K562 (cell line): ENCODE measurements around the gene EPHA10. TPM values are rescaled to one million over a fixed set of nuclear protein-coding genes. Genes with fewer than 3 reads are reported as not detected.

Source experiments
- ELF4 ChIP-seq: fragments of 450-650 bp; formaldehyde crosslinking; IDR thresholded peaks from 2 replicates; pipeline ENCODE4 v1.4.0; 2022; ENCODE audit warnings: missing genetic modification characterization
- ERF ChIP-seq: fragments of 450-650 bp; formaldehyde crosslinking; IDR thresholded peaks from 2 replicates; pipeline ENCODE4 v1.4.0; 2020; ENCODE audit warnings: mild to moderate bottlenecking, mixed read lengths
- GATAD2B ChIP-seq: fragments of 450-650 bp; IDR thresholded peaks from 2 replicates; pipeline ENCODE4 v1.6.1; 2017; ENCODE audit warnings: mild to moderate bottlenecking, borderline replicate concordance
- POLR2B ChIP-seq: fragments of 450-650 bp; IDR thresholded peaks from 2 replicates; pipeline ENCODE4 v1.6.1; 2018; ENCODE audit warnings: low read depth; ENCODE audit not compliant: partially characterized antibody
- POLR2G ChIP-seq: fragments of 200-400 bp; formaldehyde crosslinking; IDR thresholded peaks from 2 replicates; pipeline ENCODE4 v1.6.1; 2017; ENCODE audit warnings: low read depth, mild to moderate bottlenecking, antibody characterized with exemption, low read length, moderate library complexity
- SMAD4 ChIP-seq: fragments of 250-450 bp; sonication (Bioruptor Pico); conservative IDR thresholded peaks from 2 replicates; pipeline ENCODE4 v1.8.0; 2021; ENCODE audit warnings: inconsistent platforms, mild to moderate bottlenecking, moderate library complexity
- ZNF24 ChIP-seq: fragments of 450-650 bp; IDR thresholded peaks from 2 replicates; pipeline ENCODE4 v1.6.1; 2016
- polyA plus RNA-seq, 8 experiments: library from polyadenylated mRNA; depleted of rRNA in 4 of 8; stranded (reverse) in 5 of 8; unstranded in 3 of 8; fragments of >200 nt; fragmentation: Nextera tagmentation in 2 of 8; fragmentation: Illumina TruSeq in 1 of 8; extraction: Ambion mirVana in 2 of 8; extraction: Trizol in 1 of 8; gene quantifications; 2 replicates each; pipeline versions ENCODE4 v1.2.1 to v1.2.3, GENCODE V29; 2011 to 2014; ENCODE audit warnings: inconsistent platforms in 1 of 8, missing spikeins in 1 of 8
- total RNA-seq, 7 experiments: library from RNA; depleted of rRNA in 6 of 7; stranded (reverse); fragments of >200 nt in 6 of 7; fragmentation: Illumina TruSeq in 2 of 7; extraction: Trizol in 2 of 7; gene quantifications; 2 replicates each; pipeline versions ENCODE4 v1.2.1 to v1.2.3, GENCODE V29; 2011 to 2021; ENCODE audit warnings: low replicate concordance in 1 of 7
- TF ChIP-seq, protein P1 (sequence below), 2 experiments: fragments of 450-650 bp in 1 of 2; sonication (generic) in 1 of 2; formaldehyde crosslinking in 1 of 2; IDR thresholded peaks; 2 replicates each; pipeline versions ENCODE4 v1.7.1 to v1.9.0; 2016 to 2022; ENCODE audit warnings: inconsistent platforms in 1 of 2, mild to moderate bottlenecking in 1 of 2, missing genetic modification reagents in 1 of 2
- TF ChIP-seq, protein P2 (sequence below): fragments of 250-450 bp; sonication (Bioruptor Pico); IDR thresholded peaks from 2 replicates; pipeline ENCODE4 v1.4.0; 2020
- TF ChIP-seq, protein P3 (sequence below): fragments of 450-650 bp; IDR thresholded peaks from 2 replicates; pipeline ENCODE4 v1.6.1; 2014; ENCODE audit warnings: low read depth, mild to moderate bottlenecking, moderate library complexity, borderline replicate concordance

The EPHA10 gene
- total and polyA plus RNA-seq, 9 of the 15 experiments (the other 6 are each of a cell fraction or from before 2014, with no cell fraction given) = 0.03 TPM; not detected in 8

DNA sequence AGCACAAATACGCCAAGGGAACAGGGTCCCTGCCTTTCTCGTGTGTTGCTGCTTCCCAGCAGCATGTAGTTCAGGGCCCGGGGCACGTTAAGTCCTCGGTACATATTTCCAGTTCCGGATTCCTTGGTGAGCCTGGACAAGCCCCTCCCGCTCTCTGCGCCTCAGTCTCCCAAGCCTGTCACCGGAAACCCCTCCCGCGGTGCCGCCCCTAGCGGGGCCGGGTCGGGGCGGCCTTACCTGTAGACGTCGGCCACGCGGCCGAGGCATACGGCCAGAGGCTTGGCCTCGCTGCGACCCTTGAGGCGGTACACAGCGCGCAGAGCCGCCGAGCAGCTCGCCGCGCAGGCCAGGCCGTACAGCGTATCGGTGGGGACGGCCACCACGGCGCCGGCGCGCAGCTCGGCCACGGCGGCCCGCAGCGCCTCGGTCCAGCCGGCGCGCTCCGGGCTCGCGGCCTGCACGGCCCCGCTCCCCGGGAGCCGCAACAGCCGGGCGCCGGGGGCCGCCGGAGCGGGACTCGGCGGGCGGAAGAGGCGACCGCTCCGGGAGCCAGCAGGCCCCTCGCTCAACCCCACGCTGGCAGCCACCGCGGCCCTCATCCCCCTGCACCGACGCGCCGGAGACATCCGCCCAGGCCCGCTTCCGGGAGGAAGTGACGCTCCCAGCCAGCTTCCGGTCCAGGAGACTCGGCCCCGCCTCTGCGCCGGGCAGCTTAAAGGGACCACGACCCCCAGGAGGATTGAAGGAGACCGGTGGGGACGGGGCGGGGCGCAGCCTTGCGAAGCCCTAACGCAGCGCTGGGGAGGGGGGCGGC, 42.8 kb upstream of the EPHA10 start, which contains the start of the genes C1orf122 and YRDC (continued):
- TF ChIP-seq, protein P1, sequence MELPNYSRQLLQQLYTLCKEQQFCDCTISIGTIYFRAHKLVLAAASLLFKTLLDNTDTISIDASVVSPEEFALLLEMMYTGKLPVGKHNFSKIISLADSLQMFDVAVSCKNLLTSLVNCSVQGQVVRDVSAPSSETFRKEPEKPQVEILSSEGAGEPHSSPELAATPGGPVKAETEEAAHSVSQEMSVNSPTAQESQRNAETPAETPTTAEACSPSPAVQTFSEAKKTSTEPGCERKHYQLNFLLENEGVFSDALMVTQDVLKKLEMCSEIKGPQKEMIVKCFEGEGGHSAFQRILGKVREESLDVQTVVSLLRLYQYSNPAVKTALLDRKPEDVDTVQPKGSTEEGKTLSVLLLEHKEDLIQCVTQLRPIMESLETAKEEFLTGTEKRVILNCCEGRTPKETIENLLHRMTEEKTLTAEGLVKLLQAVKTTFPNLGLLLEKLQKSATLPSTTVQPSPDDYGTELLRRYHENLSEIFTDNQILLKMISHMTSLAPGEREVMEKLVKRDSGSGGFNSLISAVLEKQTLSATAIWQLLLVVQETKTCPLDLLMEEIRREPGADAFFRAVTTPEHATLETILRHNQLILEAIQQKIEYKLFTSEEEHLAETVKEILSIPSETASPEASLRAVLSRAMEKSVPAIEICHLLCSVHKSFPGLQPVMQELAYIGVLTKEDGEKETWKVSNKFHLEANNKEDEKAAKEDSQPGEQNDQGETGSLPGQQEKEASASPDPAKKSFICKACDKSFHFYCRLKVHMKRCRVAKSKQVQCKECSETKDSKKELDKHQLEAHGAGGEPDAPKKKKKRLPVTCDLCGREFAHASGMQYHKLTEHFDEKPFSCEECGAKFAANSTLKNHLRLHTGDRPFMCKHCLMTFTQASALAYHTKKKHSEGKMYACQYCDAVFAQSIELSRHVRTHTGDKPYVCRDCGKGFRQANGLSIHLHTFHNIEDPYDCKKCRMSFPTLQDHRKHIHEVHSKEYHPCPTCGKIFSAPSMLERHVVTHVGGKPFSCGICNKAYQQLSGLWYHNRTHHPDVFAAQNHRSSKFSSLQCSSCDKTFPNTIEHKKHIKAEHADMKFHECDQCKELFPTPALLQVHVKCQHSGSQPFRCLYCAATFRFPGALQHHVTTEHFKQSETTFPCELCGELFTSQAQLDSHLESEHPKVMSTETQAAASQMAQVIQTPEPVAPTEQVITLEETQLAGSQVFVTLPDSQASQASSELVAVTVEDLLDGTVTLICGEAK (IDR thresholded peaks at IDR 0.05) = peak; percentile 97
- TF ChIP-seq, protein P1 (CRISPR knock-in tag; IDR thresholded peaks at IDR 0.05) = no peak
- peak; percentile 95 for TF ChIP-seq GATAD2B
- 0 out of 2 replicates have a peak, but pooled peaks have one; percentile 39 for TF ChIP-seq SMAD4 (CRISPR knock-in tag)
- TF ChIP-seq POLR2G = peak; percentile 96
- TF ChIP-seq ZNF24 = peak; percentile 37; the same call in 1 of the 2 replicates
- TF ChIP-seq ELF4 (CRISPR knock-in tag) = 0 out of 2 replicates have a peak, but pooled peaks have one; percentile 43
- TF ChIP-seq, protein P2, sequence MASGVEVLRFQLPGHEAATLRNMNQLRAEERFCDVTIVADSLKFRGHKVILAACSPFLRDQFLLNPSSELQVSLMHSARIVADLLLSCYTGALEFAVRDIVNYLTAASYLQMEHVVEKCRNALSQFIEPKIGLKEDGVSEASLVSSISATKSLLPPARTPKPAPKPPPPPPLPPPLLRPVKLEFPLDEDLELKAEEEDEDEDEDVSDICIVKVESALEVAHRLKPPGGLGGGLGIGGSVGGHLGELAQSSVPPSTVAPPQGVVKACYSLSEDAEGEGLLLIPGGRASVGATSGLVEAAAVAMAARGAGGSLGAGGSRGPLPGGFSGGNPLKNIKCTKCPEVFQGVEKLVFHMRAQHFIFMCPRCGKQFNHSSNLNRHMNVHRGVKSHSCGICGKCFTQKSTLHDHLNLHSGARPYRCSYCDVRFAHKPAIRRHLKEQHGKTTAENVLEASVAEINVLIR = peak; percentile 85
- 0 out of 2 replicates have a peak, but pooled peaks have one; percentile 44 for TF ChIP-seq ERF (CRISPR knock-in tag)
- TF ChIP-seq, protein P3, sequence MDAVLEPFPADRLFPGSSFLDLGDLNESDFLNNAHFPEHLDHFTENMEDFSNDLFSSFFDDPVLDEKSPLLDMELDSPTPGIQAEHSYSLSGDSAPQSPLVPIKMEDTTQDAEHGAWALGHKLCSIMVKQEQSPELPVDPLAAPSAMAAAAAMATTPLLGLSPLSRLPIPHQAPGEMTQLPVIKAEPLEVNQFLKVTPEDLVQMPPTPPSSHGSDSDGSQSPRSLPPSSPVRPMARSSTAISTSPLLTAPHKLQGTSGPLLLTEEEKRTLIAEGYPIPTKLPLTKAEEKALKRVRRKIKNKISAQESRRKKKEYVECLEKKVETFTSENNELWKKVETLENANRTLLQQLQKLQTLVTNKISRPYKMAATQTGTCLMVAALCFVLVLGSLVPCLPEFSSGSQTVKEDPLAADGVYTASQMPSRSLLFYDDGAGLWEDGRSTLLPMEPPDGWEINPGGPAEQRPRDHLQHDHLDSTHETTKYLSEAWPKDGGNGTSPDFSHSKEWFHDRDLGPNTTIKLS = peak; percentile 41; the same call in 1 of the 2 replicates
- TF ChIP-seq POLR2B = peak; percentile 29
